GM19025 (cell line): ENCODE results near the gene INSR.
"Not testable (repeated sequence)": the region's sequence is repeated elsewhere in the genome, so short reads cannot be mapped to it uniquely, and the experiment has no call there.

ENCODE experiments used
- ATAC-seq: cut with Tn5 transposase; IDR thresholded peaks from one replicate; pipeline ENCODE4 v1.9.1; 2021; ENCODE audit warnings: mild to moderate bottlenecking, low read depth, moderate library complexity; ENCODE audit not compliant: unreplicated experiment

INSR gene

GRCh38 chr19:7293762-7294557 is at the start of gene INSR:
Gene INSR (minus strand): TSS chr19:7294414. CDS start chr19:7293891, 523 bp downstream.
- ATAC-seq = peak; percentile 86

- ATAC-seq = no peak
These were observed 47.9 kb upstream of the INSR start for GRCh38 chr19:7342143-7342542.

- ATAC-seq = no peak
These were observed 47.0 kb upstream of the INSR start for GRCh38 chr19:7340959-7341837.

GRCh38 chr19:7337380-7338194 is 43.4 kb upstream of the INSR start:
- peak; percentile 75 for ATAC-seq

GRCh38 chr19:7336321-7336973 is 42.2 kb upstream of the INSR start:
- ATAC-seq = no peak

GRCh38 chr19:7333198-7334118 is 39.2 kb upstream of the INSR start:
- ATAC-seq = no peak

- no peak for ATAC-seq
These were observed 37.2 kb upstream of the INSR start for GRCh38 chr19:7331446-7331845.

- ATAC-seq = no peak
These were observed 34.4 kb upstream of the INSR start for GRCh38 chr19:7328647-7329046.

GRCh38 chr19:7327802-7328201 is 33.6 kb upstream of the INSR start:
- ATAC-seq = no peak

GRCh38 chr19:7326105-7326877 is 32.1 kb upstream of the INSR start:
- ATAC-seq = no peak

GRCh38 chr19:7318176-7318575 is 24.0 kb upstream of the INSR start:
- no peak for ATAC-seq

- ATAC-seq = no peak
These were observed 18.6 kb upstream of the INSR start for GRCh38 chr19:7312816-7313215.

- ATAC-seq = no peak
These were observed 17.7 kb upstream of the INSR start for GRCh38 chr19:7311911-7312310.

- ATAC-seq = not testable (repeated sequence)
These were observed 14.1 kb upstream of the INSR start for GRCh38 chr19:7308327-7308726.

GRCh38 chr19:7307590-7308218 is 13.5 kb upstream of the INSR start:
- no peak for ATAC-seq

GRCh38 chr19:7304200-7304599 is 10.0 kb upstream of the INSR start:
- ATAC-seq = no peak

- ATAC-seq = no peak
These were observed 9.3 kb upstream of the INSR start for GRCh38 chr19:7303470-7303869.

- no peak for ATAC-seq
These were observed 7.3 kb upstream of the INSR start for GRCh38 chr19:7301525-7301924.
